ENCODE data around the gene EXTL1.

GRCh38 chr1:25985171-25985570 lies 36.4 kb upstream of the EXTL1 start:
- TF ChIP-seq, protein P1, sequence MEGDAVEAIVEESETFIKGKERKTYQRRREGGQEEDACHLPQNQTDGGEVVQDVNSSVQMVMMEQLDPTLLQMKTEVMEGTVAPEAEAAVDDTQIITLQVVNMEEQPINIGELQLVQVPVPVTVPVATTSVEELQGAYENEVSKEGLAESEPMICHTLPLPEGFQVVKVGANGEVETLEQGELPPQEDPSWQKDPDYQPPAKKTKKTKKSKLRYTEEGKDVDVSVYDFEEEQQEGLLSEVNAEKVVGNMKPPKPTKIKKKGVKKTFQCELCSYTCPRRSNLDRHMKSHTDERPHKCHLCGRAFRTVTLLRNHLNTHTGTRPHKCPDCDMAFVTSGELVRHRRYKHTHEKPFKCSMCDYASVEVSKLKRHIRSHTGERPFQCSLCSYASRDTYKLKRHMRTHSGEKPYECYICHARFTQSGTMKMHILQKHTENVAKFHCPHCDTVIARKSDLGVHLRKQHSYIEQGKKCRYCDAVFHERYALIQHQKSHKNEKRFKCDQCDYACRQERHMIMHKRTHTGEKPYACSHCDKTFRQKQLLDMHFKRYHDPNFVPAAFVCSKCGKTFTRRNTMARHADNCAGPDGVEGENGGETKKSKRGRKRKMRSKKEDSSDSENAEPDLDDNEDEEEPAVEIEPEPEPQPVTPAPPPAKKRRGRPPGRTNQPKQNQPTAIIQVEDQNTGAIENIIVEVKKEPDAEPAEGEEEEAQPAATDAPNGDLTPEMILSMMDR (IDR thresholded peaks at IDR 0.05) = no peak
- TF ChIP-seq EP300 (IDR thresholded peaks at IDR 0.05) = no peak
- TF ChIP-seq POLR2A (IDR thresholded peaks at IDR 0.05) = no peak
- no peak for TF ChIP-seq POLR2AphosphoS5 (IDR thresholded peaks at IDR 0.05)
